Epithelial cell of proximal tubule (primary cell): Measurements from ENCODE around the gene TPRX1. TPM values are rescaled to one million over a fixed set of nuclear protein-coding genes. Genes with fewer than 3 reads are reported as not detected.
"Not testable (repeated sequence)": the region's sequence is repeated elsewhere in the genome, so short reads cannot be mapped to it uniquely, and the experiment has no call there.

ENCODE experiments used
- DNase-seq: peaks from one replicate; pipeline ENCODE4 v3.0.0-alpha.2; 2011; ENCODE audit warnings: low read depth
- H3K4me3 ChIP-seq: 2 replicates; pipeline ENCODE4 v1.5.1; 2011; ENCODE audit warnings: low read depth, mild to moderate bottlenecking, low read length
- total RNA-seq: library from RNA; depleted of rRNA; stranded (reverse); fragments of >200 nt; gene quantifications from 2 replicates; pipeline ENCODE4 v1.2.3, GENCODE V29; 2015
- TF ChIP-seq, protein P1 (sequence below): conservative IDR thresholded peaks from 2 replicates; pipeline ENCODE4 v1.5.1; 2012; ENCODE audit warnings: low read depth, mild to moderate bottlenecking, low read length

The TPRX1 gene
- total RNA-seq, 1 donor from 2014 or later, result not detected

DNA sequence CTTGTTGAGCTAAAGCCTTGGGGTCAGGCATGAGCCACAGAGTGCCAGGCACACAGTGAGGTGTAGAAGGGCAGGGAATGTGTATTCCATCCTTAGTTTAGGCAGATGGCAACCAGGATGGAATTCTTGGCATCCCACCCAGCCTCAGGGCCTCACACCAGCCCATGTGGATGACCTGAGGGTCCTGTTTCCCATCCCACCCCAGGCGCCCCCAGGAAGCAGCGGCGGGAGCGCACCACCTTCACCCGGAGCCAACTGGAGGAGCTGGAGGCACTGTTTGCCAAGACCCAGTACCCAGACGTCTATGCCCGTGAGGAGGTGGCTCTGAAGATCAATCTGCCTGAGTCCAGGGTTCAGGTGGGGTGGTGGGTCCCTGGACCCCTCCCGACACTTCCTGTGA lies 31.7 kb upstream of the TPRX1 start:
- no peak for DNase-seq
- H3K4me3 ChIP-seq, result no peak overlapping the region
- TF ChIP-seq, protein P1, sequence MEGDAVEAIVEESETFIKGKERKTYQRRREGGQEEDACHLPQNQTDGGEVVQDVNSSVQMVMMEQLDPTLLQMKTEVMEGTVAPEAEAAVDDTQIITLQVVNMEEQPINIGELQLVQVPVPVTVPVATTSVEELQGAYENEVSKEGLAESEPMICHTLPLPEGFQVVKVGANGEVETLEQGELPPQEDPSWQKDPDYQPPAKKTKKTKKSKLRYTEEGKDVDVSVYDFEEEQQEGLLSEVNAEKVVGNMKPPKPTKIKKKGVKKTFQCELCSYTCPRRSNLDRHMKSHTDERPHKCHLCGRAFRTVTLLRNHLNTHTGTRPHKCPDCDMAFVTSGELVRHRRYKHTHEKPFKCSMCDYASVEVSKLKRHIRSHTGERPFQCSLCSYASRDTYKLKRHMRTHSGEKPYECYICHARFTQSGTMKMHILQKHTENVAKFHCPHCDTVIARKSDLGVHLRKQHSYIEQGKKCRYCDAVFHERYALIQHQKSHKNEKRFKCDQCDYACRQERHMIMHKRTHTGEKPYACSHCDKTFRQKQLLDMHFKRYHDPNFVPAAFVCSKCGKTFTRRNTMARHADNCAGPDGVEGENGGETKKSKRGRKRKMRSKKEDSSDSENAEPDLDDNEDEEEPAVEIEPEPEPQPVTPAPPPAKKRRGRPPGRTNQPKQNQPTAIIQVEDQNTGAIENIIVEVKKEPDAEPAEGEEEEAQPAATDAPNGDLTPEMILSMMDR, result no peak

DNA sequence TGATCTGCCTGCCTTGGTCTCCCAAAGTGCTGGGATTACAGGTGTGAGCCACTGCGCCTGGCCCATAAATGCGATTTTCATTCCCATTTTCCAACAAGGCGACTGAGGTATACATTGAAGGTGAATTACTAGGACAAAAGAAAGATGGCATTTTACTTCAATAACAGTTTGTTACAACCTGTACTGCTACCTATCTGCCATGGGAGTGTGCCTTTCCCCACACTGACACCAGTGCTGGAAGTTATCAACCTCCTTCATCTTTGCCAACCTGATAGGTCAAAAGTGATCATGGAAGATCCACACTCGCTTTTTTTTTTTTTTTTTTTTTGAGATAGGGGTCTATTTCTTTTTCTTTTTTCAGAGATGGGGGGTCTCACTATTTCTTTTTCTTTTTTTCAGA lies 28.4 kb upstream of the TPRX1 start:
- TF ChIP-seq, protein P1, result no peak
- H3K4me3 ChIP-seq, result no peak overlapping the region
- DNase-seq, result no peak

- H3K4me3 ChIP-seq, result no peak overlapping the region
- TF ChIP-seq, protein P1, result no peak
- DNase-seq, result no peak
These were observed 22.4 kb upstream of the TPRX1 start for GRCh38 chr19:47826800-47827199.

DNA sequence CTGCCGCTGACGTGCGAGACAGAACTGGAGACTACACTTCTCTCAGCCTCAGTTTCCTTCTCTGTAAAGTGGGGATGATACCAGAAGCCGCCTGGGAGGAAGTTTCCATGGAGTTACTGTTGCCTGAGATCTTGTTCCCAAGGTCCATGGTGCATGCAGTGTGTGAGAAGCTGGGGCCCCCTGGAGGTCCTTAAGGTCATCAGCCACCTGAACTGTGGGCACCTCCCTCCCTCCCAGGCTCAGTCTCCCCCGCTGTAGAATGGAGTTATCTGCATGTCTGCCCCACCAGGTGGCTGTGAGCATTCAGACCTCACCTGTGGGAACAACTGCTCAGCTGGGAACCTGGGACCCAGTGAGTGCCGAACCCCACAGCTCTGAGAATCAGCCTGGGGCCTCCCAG lies 20.0 kb upstream of the TPRX1 start:
- DNase-seq, result no peak
- H3K4me3 ChIP-seq, result no peak overlapping the region
- TF ChIP-seq, protein P1, result no peak

DNA sequence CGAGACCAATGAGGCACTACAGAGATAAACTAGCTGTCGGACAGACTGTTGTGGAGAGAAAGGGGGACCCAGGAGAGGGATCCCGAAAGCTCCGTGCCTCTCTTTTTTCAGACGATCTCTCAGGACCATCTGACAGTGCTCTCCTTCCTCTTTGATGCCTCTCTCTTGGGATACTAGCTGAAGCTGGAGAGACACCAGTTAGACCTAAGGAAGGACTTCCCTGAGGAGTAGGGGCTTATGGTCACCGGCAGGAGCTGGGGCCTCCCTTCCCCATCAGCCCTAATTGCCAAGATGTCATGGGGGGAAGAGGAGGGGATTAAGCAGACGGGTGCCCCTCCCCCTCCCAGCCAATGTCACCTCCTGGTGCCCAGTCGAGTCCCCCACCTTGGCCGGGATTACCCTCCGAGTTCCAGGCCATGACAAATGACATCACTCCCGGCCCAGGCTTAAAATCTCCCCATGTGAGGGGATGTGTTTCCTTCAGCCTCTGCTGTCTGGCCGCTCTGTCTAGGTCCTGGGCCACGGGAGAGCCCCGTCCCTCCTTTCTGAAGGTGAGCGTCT lies 17.2 kb upstream of the TPRX1 start, which contains the start of gene CRX:
TSS of gene CRX (plus strand) at position 478 of the 561 bp plus-strand sequence. CDS start 12,507 bp downstream, outside the sequence.
- no peak for DNase-seq
- TF ChIP-seq, protein P1, result no peak
- no peak within 1 kb of the TSS for H3K4me3 ChIP-seq

DNA sequence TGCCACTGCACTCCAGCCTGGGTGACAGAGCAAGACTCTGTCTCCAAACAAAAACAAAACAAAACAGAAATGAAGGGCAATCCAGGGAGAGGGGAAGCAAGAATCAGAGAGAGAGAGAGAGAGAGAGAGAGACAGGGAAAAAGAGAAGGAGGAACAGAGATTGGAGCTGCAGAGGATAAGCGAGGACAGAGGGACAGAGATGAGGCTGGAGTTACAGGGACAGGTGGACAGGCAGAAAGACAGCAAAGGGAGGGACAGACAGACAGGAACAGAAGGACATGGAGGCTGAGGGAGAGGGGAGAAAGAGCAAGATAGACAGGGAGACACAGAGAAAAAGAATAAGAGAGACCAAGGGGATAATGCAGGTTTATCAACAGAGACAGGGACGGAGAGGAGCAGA lies 16.1 kb upstream of the TPRX1 start:
- TF ChIP-seq, protein P1, result no peak

DNA sequence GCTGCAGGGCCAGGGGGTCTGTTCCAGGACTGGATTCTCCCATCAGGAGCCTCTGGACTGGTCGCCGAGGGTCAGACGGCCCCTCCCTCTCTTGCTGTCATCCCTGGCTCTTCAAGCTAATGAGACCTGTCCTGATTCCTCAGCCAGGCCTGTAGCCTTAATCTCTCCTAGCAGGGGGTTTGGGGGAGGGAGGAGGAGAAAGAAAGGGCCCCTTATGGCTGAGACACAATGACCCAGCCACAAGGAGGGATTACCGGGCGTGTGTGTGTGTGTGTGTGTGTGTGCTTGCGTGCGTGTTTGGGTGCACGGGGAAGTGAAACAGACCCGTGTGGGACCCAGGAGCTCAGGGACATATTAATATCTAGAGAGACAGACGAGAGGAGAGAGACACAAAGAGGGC lies 15.5 kb upstream of the TPRX1 start:
- H3K4me3 ChIP-seq, result no peak overlapping the region
- no peak for DNase-seq
- TF ChIP-seq, protein P1, result no peak

More for the DNA sequence above, 16.1 kb upstream of the TPRX1 start:
- H3K4me3 ChIP-seq, result no peak overlapping the region
- DNase-seq, result no peak

GRCh38 chr19:47818221-47818620 lies 13.9 kb upstream of the TPRX1 start:
- H3K4me3 ChIP-seq, DNase-seq: not testable (repeated sequence)

GRCh38 chr19:47816270-47816669 lies 11.9 kb upstream of the TPRX1 start:
- DNase-seq, H3K4me3 ChIP-seq: not testable (repeated sequence)
